ENCODE data around the gene SNAPC4. TPM values are rescaled to one million over a fixed set of nuclear protein-coding genes. Genes with fewer than 3 reads are reported as not detected.

Gene SNAPC4
- total and polyA plus RNA-seq, 7 donors: 1.4 to 10.8 (median 5.0) TPM

GRCh38 chr9:136379401-136379800 is 20.6 kb downstream of the SNAPC4 start:
- Histone ChIP-seq H3K27me3 (no peaks in the 10 kb centered on the region), H3K4me3 (no peak overlapping the region), H3K36me3 (peaks cover 7 to 61% (median 21%) of the 10 kb centered on the region in 4 donors), H3K4me1 (no peaks in the 10 kb centered on the region), H3K27ac (no peak overlapping the region), H3K9me3 (no peaks in the 10 kb centered on the region)
- intact Hi-C loops (cut with DNase I): no loop called here
- no peak for DNase-seq
- WGBS, 2 donors: 93 to 95% methylated on average over 11 of the region's 11 CpGs
- TF ChIP-seq POLR2A (IDR thresholded peaks at IDR 0.05) (no peak), CTCF (IDR thresholded peaks at IDR 0.05) (no peak), EP300 (IDR thresholded peaks at IDR 0.05) (no peak), POLR2AphosphoS5 (IDR thresholded peaks at IDR 0.05) (no peak)

GRCh38 chr9:136379003-136379287 is 21.0 kb downstream of the SNAPC4 start:
- H3K4me3 ChIP-seq: no peak overlapping the region
- TF ChIP-seq POLR2AphosphoS5 (IDR thresholded peaks at IDR 0.05) (no peak), POLR2A (IDR thresholded peaks at IDR 0.05) (no peak), CTCF (IDR thresholded peaks at IDR 0.05) (no peak), EP300 (IDR thresholded peaks at IDR 0.05) (no peak)
- no peak for DNase-seq
- no peaks in the 10 kb centered on the region for H3K9me3 ChIP-seq
- H3K4me1 ChIP-seq: no peaks in the 10 kb centered on the region
- no peaks in the 10 kb centered on the region for H3K27me3 ChIP-seq
- WGBS, 2 donors: 92 to 94% methylated on average over 18 of the region's 18 CpGs
- H3K36me3 ChIP-seq: peaks cover 7 to 56% (median 18%) of the 10 kb centered on the region in 4 donors
- intact Hi-C loops (cut with DNase I): no loop called here
- H3K27ac ChIP-seq: no peak overlapping the region

- 84 to 88% methylated on average over 28 of the region's 28 CpGs for WGBS, 2 donors
- Histone ChIP-seq H3K9me3 (no peaks in the 10 kb centered on the region), H3K27me3 (no peaks in the 10 kb centered on the region), H3K4me1 (no peaks in the 10 kb centered on the region), H3K27ac (no peak overlapping the region), H3K4me3 (no peak overlapping the region), H3K36me3 (peaks cover 6 to 51% (median 14%) of the 10 kb centered on the region in 4 donors)
- intact Hi-C loops (cut with DNase I): no loop called here
- no peak for TF ChIP-seq POLR2A (IDR thresholded peaks at IDR 0.05)
- no peak for TF ChIP-seq POLR2AphosphoS5 (IDR thresholded peaks at IDR 0.05)
- TF ChIP-seq EP300 (IDR thresholded peaks at IDR 0.05): no peak
- no peak for TF ChIP-seq CTCF (IDR thresholded peaks at IDR 0.05)
- no peak for DNase-seq
These were observed 21.6 kb downstream of the SNAPC4 start for GRCh38 chr9:136378170-136379002.

- H3K27me3 ChIP-seq: no peaks in the 10 kb centered on the region
- H3K36me3 ChIP-seq: peaks cover 0 to 42% (median 9%) of the 10 kb centered on the region in 4 donors
- TF ChIP-seq EP300 (IDR thresholded peaks at IDR 0.05) (no peak), POLR2AphosphoS5 (IDR thresholded peaks at IDR 0.05) (no peak), CTCF (IDR thresholded peaks at IDR 0.05) (no peak), POLR2A (IDR thresholded peaks at IDR 0.05) (no peak)
- H3K4me3 ChIP-seq: no peak overlapping the region
- H3K4me1 ChIP-seq: peaks cover 0 to 2% (median 0%) of the 10 kb centered on the region in 4 donors
- DNase-seq: no peak
- H3K27ac ChIP-seq: no peak overlapping the region
- 87 to 90% methylated on average over 32 of the region's 32 CpGs for WGBS, 2 donors
- no peaks in the 10 kb centered on the region for H3K9me3 ChIP-seq
- intact Hi-C loops (cut with DNase I): no loop called here
These were observed 22.4 kb downstream of the SNAPC4 start for GRCh38 chr9:136377341-136378169.

Measured in sigmoid colon (tissue), 7 donors.